Placental pericyte (primary cell): ENCODE results near the gene KCNN2. TPM values are rescaled to one million over a fixed set of nuclear protein-coding genes. Genes with fewer than 3 reads are reported as not detected.

Experiments
- total RNA-seq: library from RNA; depleted of rRNA; stranded (reverse); fragments of >200 nt; gene quantifications from 2 replicates; pipeline ENCODE4 v1.2.3, GENCODE V29; 2012

Gene KCNN2
- total RNA-seq: 0.88 and 1.1 TPM in 2 replicates

DNA sequence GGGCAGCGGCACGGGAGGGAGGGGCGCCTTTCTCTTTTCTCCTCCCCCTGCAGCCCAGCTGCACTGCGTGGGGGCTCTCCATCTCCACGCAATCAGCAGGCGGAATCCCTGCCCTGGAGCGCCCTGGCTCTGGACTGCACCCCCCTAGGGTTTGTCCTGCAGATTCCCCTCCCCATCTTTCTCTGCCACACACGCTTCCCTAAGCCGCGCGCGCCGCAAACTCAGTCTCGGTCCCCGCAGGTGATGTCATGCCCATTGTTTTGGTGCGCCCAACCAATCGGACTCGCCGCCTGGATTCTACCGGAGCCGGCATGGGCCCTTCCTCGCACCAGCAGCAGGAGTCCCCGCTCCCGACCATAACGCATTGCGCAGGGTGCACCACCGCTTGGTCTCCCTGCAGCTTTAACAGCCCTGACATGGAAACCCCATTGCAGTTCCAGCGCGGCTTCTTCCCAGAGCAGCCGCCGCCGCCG lies at the start of gene KCNN2:
Gene KCNN2 (plus strand): TSS at position 347 of the 473 bp plus-strand sequence. CDS start 70 bp downstream, at position 417.

